GM12891 (cell line): Measurements from ENCODE around the gene CADM2. TPM values are rescaled to one million over a fixed set of nuclear protein-coding genes. Genes with fewer than 3 reads are reported as not detected.
"Not testable (repeated sequence)": the region's sequence is repeated elsewhere in the genome, so short reads cannot be mapped to it uniquely, and the experiment has no call there.

Source experiments
- DNase-seq: peaks from one replicate; pipeline ENCODE4 v3.0.0; 2011; ENCODE audit warnings: low spot score; ENCODE audit not compliant: insufficient read length
- FAIRE-seq: peaks from 2 replicates; lab custom pipeline; 2011; peaks lifted over from hg19 to GRCh38; lab: Jason Lieb, UNC
- PAX5 ChIP-seq: IDR thresholded peaks from 2 replicates; pipeline ENCODE4 v1.6.1; 2011; ENCODE audit warnings: low read length, moderate library complexity, mild to moderate bottlenecking; ENCODE audit not compliant: insufficient read depth, severe bottlenecking
- POLR2A ChIP-seq: IDR thresholded peaks from 2 replicates; pipeline ENCODE4 v1.6.1; 2011; ENCODE audit warnings: low read depth, low read length, control low read depth
- POLR2AphosphoS5 ChIP-seq: IDR thresholded peaks from 2 replicates; pipeline ENCODE4 v1.6.1; 2011; ENCODE audit warnings: low read depth, low read length, control low read depth
- POU2F2 ChIP-seq: IDR thresholded peaks from 2 replicates; pipeline ENCODE4 v1.6.1; 2011; ENCODE audit warnings: low read depth, mild to moderate bottlenecking, control low read depth, low read length, moderate library complexity
- SPI1 ChIP-seq: IDR thresholded peaks from 2 replicates; pipeline ENCODE4 v1.6.1; 2011; ENCODE audit warnings: low read depth, low read length, control low read depth
- TAF1 ChIP-seq: IDR thresholded peaks from 2 replicates; pipeline ENCODE4 v1.6.1; 2011; ENCODE audit warnings: low read depth, low read length, control low read depth
- polyA plus RNA-seq: library from polyadenylated mRNA; unstranded; fragments of >200 nt; gene quantifications from one replicate; pipeline ENCODE4 v1.2.1, GENCODE V29; 2012; ENCODE audit warnings: low read depth, missing spikeins, inconsistent platforms; ENCODE audit not compliant: missing spikeins

CADM2 gene
- polyA plus RNA-seq = not detected

- FAIRE-seq (peak; percentile 26), DNase-seq (peak; percentile 86)
- no peak for TF ChIP-seq POU2F2
- TF ChIP-seq TAF1 = no peak
- TF ChIP-seq PAX5 = no peak
- no peak for TF ChIP-seq POLR2AphosphoS5
- TF ChIP-seq POLR2A = no peak
- no peak for TF ChIP-seq SPI1
Observed at GRCh38 chr3:84958495-84959469, at the start of gene CADM2. CADM2 (plus strand) TSS chr3:84958989.

GRCh38 chr3:84918592-84918991 lies 40.2 kb upstream of the CADM2 start:
- FAIRE-seq = not testable (repeated sequence)

GRCh38 chr3:84922682-84923081 lies 36.1 kb upstream of the CADM2 start:
- no peak for FAIRE-seq
- TF ChIP-seq POLR2A (no peak), TAF1 (no peak), SPI1 (no peak), PAX5 (no peak), POU2F2 (no peak), POLR2AphosphoS5 (no peak)

More at GRCh38 chr3:84918592-84918991, 40.2 kb upstream of the CADM2 start:
- not testable (repeated sequence) for DNase-seq

GRCh38 chr3:84925571-84925970 lies 33.2 kb upstream of the CADM2 start:
- FAIRE-seq (no peak), DNase-seq (no peak)
- TF ChIP-seq SPI1 (no peak), TAF1 (no peak), POU2F2 (no peak), POLR2AphosphoS5 (no peak), PAX5 (no peak), POLR2A (no peak)

More at GRCh38 chr3:84922682-84923081, 36.1 kb upstream of the CADM2 start:
- DNase-seq = no peak

- no peak for DNase-seq
- FAIRE-seq = no peak
- TF ChIP-seq POU2F2 (no peak), PAX5 (no peak), TAF1 (no peak), POLR2A (no peak), SPI1 (no peak), POLR2AphosphoS5 (no peak)
Observed at GRCh38 chr3:84943379-84943778, 15.4 kb upstream of the CADM2 start.

GRCh38 chr3:84946240-84946639 lies 12.5 kb upstream of the CADM2 start:
- TF ChIP-seq SPI1 = no peak
- TF ChIP-seq PAX5 = no peak
- TF ChIP-seq POLR2AphosphoS5 = no peak
- TF ChIP-seq TAF1 = no peak
- no peak for TF ChIP-seq POLR2A
- TF ChIP-seq POU2F2 = no peak
- FAIRE-seq = no peak
- no peak for DNase-seq

- TF ChIP-seq SPI1 = no peak
- TF ChIP-seq TAF1 = no peak
- TF ChIP-seq PAX5 = no peak
- TF ChIP-seq POLR2AphosphoS5 = no peak
- TF ChIP-seq POLR2A = no peak
- no peak for TF ChIP-seq POU2F2
- no peak for FAIRE-seq
- DNase-seq = no peak
Observed at GRCh38 chr3:84959470-84960271, 882 bp downstream of the CADM2 start.

- DNase-seq (no peak), FAIRE-seq (no peak)
- no peak for TF ChIP-seq POLR2A
- no peak for TF ChIP-seq POU2F2
- no peak for TF ChIP-seq POLR2AphosphoS5
- TF ChIP-seq SPI1 = no peak
- no peak for TF ChIP-seq PAX5
- TF ChIP-seq TAF1 = no peak
Observed at GRCh38 chr3:84960581-84960980, 1.8 kb downstream of the CADM2 start.

GRCh38 chr3:84961011-84961410 lies 2.2 kb downstream of the CADM2 start:
- DNase-seq = no peak
- FAIRE-seq = no peak
- TF ChIP-seq POU2F2 (no peak), SPI1 (no peak), TAF1 (no peak), POLR2A (no peak), PAX5 (no peak), POLR2AphosphoS5 (no peak)
